HG03558 (cell line): ENCODE data around the gene NCK2.
A peak's percentile ranks its signal among the peaks of the same experiment; 100 is the strongest.

Experiments
- ATAC-seq: cut with Tn5 transposase; IDR thresholded peaks from one replicate; pipeline ENCODE4 v1.9.1; 2021; ENCODE audit warnings: moderate number of reproducible peaks; ENCODE audit not compliant: unreplicated experiment; ENCODE audit errors: extremely low read depth

NCK2 gene

GRCh38 chr2:105744909-105745853 is at the start of gene NCK2:
TSS of gene NCK2 (plus strand) at chr2:105744912. CDS start at chr2:105855064, 110,152 bp downstream.
- peak; percentile 9 for ATAC-seq

- no peak for ATAC-seq
Observed at GRCh38 chr2:105697781-105698449, 46.8 kb upstream of the NCK2 start.

- ATAC-seq, result no peak
Observed at GRCh38 chr2:105698820-105699219, 45.9 kb upstream of the NCK2 start.

GRCh38 chr2:105701042-105701441 is 43.7 kb upstream of the NCK2 start:
- ATAC-seq, result no peak

- ATAC-seq, result no peak
Observed at GRCh38 chr2:105708697-105709096, 36.0 kb upstream of the NCK2 start.

GRCh38 chr2:105711394-105711793 is 33.3 kb upstream of the NCK2 start:
- ATAC-seq, result no peak

GRCh38 chr2:105712166-105712915 is 32.4 kb upstream of the NCK2 start:
- no peak for ATAC-seq

GRCh38 chr2:105712981-105713596 is 31.6 kb upstream of the NCK2 start:
- no peak for ATAC-seq

GRCh38 chr2:105714141-105714540 is 30.6 kb upstream of the NCK2 start:
- ATAC-seq, result no peak

- ATAC-seq, result no peak
Observed at GRCh38 chr2:105718846-105719481, 25.7 kb upstream of the NCK2 start.

- no peak for ATAC-seq
Observed at GRCh38 chr2:105721991-105722511, 22.7 kb upstream of the NCK2 start.

GRCh38 chr2:105722726-105723297 is 21.9 kb upstream of the NCK2 start:
- ATAC-seq, result no peak

GRCh38 chr2:105723431-105723830 is 21.3 kb upstream of the NCK2 start:
- ATAC-seq, result no peak

- no peak for ATAC-seq
Observed at GRCh38 chr2:105725388-105725787, 19.3 kb upstream of the NCK2 start.

GRCh38 chr2:105730170-105730569 is 14.5 kb upstream of the NCK2 start:
- no peak for ATAC-seq

- ATAC-seq, result no peak
Observed at GRCh38 chr2:105731511-105731910, 13.2 kb upstream of the NCK2 start.

GRCh38 chr2:105732101-105732500 is 12.6 kb upstream of the NCK2 start:
- no peak for ATAC-seq

GRCh38 chr2:105732955-105733607 is 11.6 kb upstream of the NCK2 start:
- ATAC-seq, result no peak

GRCh38 chr2:105733875-105734274 is 10.8 kb upstream of the NCK2 start:
- no peak for ATAC-seq
